Measurements from ENCODE around the gene BTD.

- TF ChIP-seq CTCF (IDR thresholded peaks at IDR 0.05; ENCODE audit: borderline replicate concordance, extremely low read depth, low read length, poor library complexity, severe bottlenecking) (no peak), EZH2 (IDR thresholded peaks at IDR 0.05; ENCODE audit: borderline replicate concordance, low read depth, low read length, severe bottlenecking) (no peak)
These were observed 49.6 kb upstream of the BTD start for GRCh38 chr3:15551902-15552301.

Data from DND-41 (cell line).